Panc1 (cell line): ENCODE measurements around the gene ST3GAL6. TPM values are rescaled to one million over a fixed set of nuclear protein-coding genes. Genes with fewer than 3 reads are reported as not detected.

Experiments used
- ATAC-seq: fragments of 200-7000 bp; cut with Tn5 transposase; 2 replicates; pipeline ENCODE4 v1.9.1; 2020; ENCODE audit warnings: mild to moderate bottlenecking, moderate library complexity
- BruUV-seq: library from RNA; stranded (reverse); fragments of 400-500 nt; replicated peaks from 2 replicates; lab custom pipeline; 2021; lab: Mats Ljungman, UMichigan
- CTCF ChIA-PET: fragments of 300-600 bp; sonication (Branson Sonifier 250); formaldehyde crosslinking; loops from one replicate; lab custom pipeline; 2022; ENCODE audit warnings: antibody characterized with exemption; lab: Charles Lee
- POLR2A ChIA-PET: fragments of 300-600 bp; sonication (Branson Sonifier 250); formaldehyde crosslinking; loops from one replicate; lab custom pipeline; 2022; ENCODE audit warnings: antibody characterized with exemption; lab: Charles Lee
- DNase-seq: peaks from one replicate; pipeline ENCODE4 v3.0.0-alpha.2; 2010; ENCODE audit warnings: low read depth, low spot score
- H3K27ac ChIP-seq: 2 replicates; pipeline ENCODE4 v1.5.1; 2011; ENCODE audit warnings: mild to moderate bottlenecking, low read length, inconsistent platforms
- H3K27me3 ChIP-seq: fragments of 200-500 bp; sonication (Bioruptor generic); 2 replicates; pipeline ENCODE4 v1.6.0; 2014; ENCODE audit warnings: low read length, inconsistent platforms; ENCODE audit not compliant: control insufficient read depth, insufficient read depth
- H3K36me3 ChIP-seq: fragments of 200-500 bp; sonication (Bioruptor generic); 2 replicates; pipeline ENCODE4 v1.5.1; 2014; ENCODE audit warnings: inconsistent platforms, mild to moderate bottlenecking, low read length, moderate library complexity; ENCODE audit not compliant: control insufficient read depth, insufficient read depth
- H3K4me1 ChIP-seq: 2 replicates; pipeline ENCODE4 v1.5.1; 2011; ENCODE audit warnings: inconsistent platforms, mild to moderate bottlenecking, low read length, moderate library complexity; ENCODE audit not compliant: control insufficient read depth, insufficient read depth
- H3K4me3 ChIP-seq, 2 experiments: 2 replicates each; pipeline ENCODE4 v1.5.1; 2011 to 2012; ENCODE audit warnings: low read depth in 2 of 2, low read length in 2 of 2, mild to moderate bottlenecking in 2 of 2, inconsistent platforms in 1 of 2, moderate library complexity in 1 of 2
- H3K9me3 ChIP-seq: fragments of 200-500 bp; sonication (Bioruptor generic); 2 replicates; pipeline ENCODE4 v1.5.1; 2014; ENCODE audit warnings: low read depth, mild to moderate bottlenecking, inconsistent platforms, low read length, moderate library complexity; ENCODE audit not compliant: control insufficient read depth, insufficient read depth
- CTCF ChIP-seq: fragments of 450-650 bp; IDR thresholded peaks from 2 replicates; pipeline ENCODE4 v1.5.1; 2017; ENCODE audit warnings: mild to moderate bottlenecking
- POLR2AphosphoS5 ChIP-seq: IDR thresholded peaks from 2 replicates; pipeline ENCODE4 v1.6.1; 2012; ENCODE audit warnings: mild to moderate bottlenecking, low read depth, low read length, moderate library complexity
- REST ChIP-seq, 2 experiments: IDR thresholded peaks; 2 replicates each; pipeline ENCODE4 v1.6.1; 2011 to 2012; ENCODE audit warnings: low read depth in 2 of 2, control low read depth in 1 of 2, low read length in 1 of 2, mild to moderate bottlenecking in 1 of 2, moderate library complexity in 1 of 2; ENCODE audit not compliant: insufficient read depth in 1 of 2
- SIN3A ChIP-seq: IDR thresholded peaks from 2 replicates; pipeline ENCODE4 v1.6.1; 2012; ENCODE audit warnings: low read depth, mild to moderate bottlenecking, low read length, moderate library complexity, borderline replicate concordance; ENCODE audit not compliant: insufficient read depth
- TCF7L2 ChIP-seq: IDR thresholded peaks from 2 replicates; pipeline ENCODE4 v1.6.1; 2011; ENCODE audit warnings: mild to moderate bottlenecking, low read depth, low read length, inconsistent platforms
- in situ Hi-C: cut with HindIII; loops from 2 replicates; pipeline ENCODE4 v1.10.0; 2016; ENCODE audit warnings: low sequenced_read_pairs, low pct_unique_long_range_greater_than_20kb
- intact Hi-C: fragments of 100-400 bp; cut with micrococcal nuclease; formaldehyde crosslinking; loops from one replicate; pipeline ENCODE4 v1.10.0; 2022; ENCODE audit not compliant: unreplicated experiment
- total RNA-seq: library from RNA; stranded (reverse); gene quantifications from one replicate; pipeline ENCODE4 v1.2.1, GENCODE V29; 2021; ENCODE audit not compliant: unreplicated experiment

ST3GAL6 gene
- total RNA-seq, 1 experiment from 2014 or later = 0.15 TPM

DNA sequence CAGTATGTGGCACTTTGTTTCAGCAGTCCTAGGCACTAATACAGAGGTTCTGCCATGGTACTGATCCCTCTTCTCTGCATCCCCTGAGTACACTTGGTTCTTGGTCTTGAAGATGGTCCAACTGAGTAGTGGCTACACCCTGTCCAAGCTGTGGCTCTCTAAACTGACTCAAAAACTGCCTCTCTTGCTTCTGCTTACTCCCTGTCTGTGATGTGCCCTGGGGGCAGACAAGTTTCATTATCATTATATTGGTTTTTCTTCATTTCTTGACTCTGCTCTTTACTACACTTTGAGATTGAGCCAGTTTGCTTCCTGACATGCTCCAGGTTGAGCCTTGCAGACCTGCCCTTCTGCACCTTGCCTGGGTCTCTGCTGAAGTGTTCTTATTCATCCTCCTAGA is 18.9 kb upstream of the ST3GAL6 start:
- TF ChIP-seq REST (IDR thresholded peaks at IDR 0.05; ENCODE audit: insufficient read depth in 1 of 2, low read depth in 2 of 2, low read length in 1 of 2) (no peak), SIN3A (no peak), TCF7L2 (no peak), POLR2AphosphoS5 (no peak), CTCF (no peak)
- H3K4me3 ChIP-seq = no peak overlapping the region
- intact Hi-C loops (no loop called here), in situ Hi-C loops (no loop called here)
- CTCF ChIA-PET = no interaction called here
- H3K36me3 ChIP-seq = no peaks in the 10 kb centered on the region
- no TSS peak for BruUV-seq
- ATAC-seq (no peak), DNase-seq (no peak)
- peaks cover 19% of the 10 kb centered on the region for H3K27me3 ChIP-seq
- POLR2A ChIA-PET = no interaction called here
- H3K9me3 ChIP-seq = no peaks in the 10 kb centered on the region
- no peak overlapping the region for H3K27ac ChIP-seq
- H3K4me1 ChIP-seq = no peaks in the 10 kb centered on the region

- DNase-seq (no peak), ATAC-seq (no peak)
- ChIA-PET POLR2A (interaction anchor here (0.7 kb wide), 1 partner anchor 1080 kb away, joined by 3 read pairs; no protein-coding TSS in a partner anchor), CTCF (no interaction called here)
- H3K4me1 ChIP-seq = no peaks in the 10 kb centered on the region
- TF ChIP-seq CTCF = no peak
- no peak for TF ChIP-seq TCF7L2
- no peak for TF ChIP-seq REST (IDR thresholded peaks at IDR 0.05; ENCODE audit: insufficient read depth in 1 of 2, low read depth in 2 of 2, low read length in 1 of 2)
- no peak for TF ChIP-seq SIN3A
- in situ Hi-C loops = no loop called here
- H3K4me3 ChIP-seq = no peak overlapping the region
- intact Hi-C loops = no loop called here
- H3K27ac ChIP-seq = no peak overlapping the region
- H3K9me3 ChIP-seq = no peaks in the 10 kb centered on the region
- no TSS peak for BruUV-seq
- H3K27me3 ChIP-seq = peaks cover 20% of the 10 kb centered on the region
- no peaks in the 10 kb centered on the region for H3K36me3 ChIP-seq
These were observed 17.4 kb upstream of the ST3GAL6 start for GRCh38 chr3:98745718-98746117.
